ENCODE data around the gene EML4.

Gene EML4

DNA sequence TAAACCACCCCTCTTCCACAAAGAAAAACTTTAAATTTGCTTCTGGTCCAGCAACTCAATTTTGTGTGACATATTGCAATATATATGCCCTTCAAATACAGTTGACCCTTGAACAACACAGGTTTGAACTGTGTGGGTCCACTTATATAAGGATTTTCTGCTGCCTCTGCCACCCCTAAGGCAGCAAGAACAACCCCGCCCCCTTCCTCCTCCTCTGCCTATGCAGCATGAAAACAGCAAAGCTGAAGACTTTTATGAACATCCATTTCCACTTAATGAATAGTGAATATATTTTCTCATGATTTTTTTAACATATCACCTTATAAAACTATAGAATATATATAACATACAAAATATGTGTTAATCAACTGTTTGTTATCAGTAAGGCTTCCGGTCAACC, 58.3 kb downstream of the EML4 start:
- no peaks in the 10 kb centered on the region for H3K36me3 ChIP-seq (ENCODE audit: control insufficient read depth in 2 of 2, insufficient read depth in 2 of 2, low read length in 2 of 2)
- no peaks in the 10 kb centered on the region for H3K9me3 ChIP-seq (ENCODE audit: control insufficient read depth in 2 of 2, low read length in 2 of 2)
- H3K9ac ChIP-seq (ENCODE audit: low read length in 2 of 2), result no peak overlapping the region
- H3K27ac ChIP-seq (ENCODE audit: low read length), result no peak overlapping the region
- no peaks in the 10 kb centered on the region for H3K4me1 ChIP-seq (ENCODE audit: control insufficient read depth, insufficient read depth, low read length)
- H3K27me3 ChIP-seq (ENCODE audit: control insufficient read depth in 1 of 2, insufficient read depth in 2 of 2, low read length in 2 of 2), result no peaks in the 10 kb centered on the region
- no peak overlapping the region for H3K4me3 ChIP-seq (ENCODE audit: low read length in 2 of 2)

DNA sequence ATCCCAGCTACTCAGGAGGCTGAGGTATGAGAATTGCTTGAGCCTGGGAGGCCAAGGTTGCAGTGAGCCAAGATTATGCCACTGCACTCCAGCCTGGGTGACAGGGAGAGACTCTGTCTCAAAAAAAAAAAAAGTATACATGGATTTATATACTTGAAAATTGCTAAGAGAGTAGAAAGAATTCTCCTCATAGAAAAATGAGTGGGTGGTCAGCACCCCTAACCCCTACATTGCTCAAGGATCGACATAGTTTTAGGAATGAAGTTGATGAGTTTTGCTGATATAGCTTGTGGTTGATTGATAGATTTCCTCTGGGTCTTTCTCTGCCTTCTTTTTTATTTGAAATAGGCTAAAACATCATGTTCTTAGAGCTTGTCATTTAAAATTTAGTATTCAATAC, 58.9 kb downstream of the EML4 start:
- no peaks in the 10 kb centered on the region for H3K9me3 ChIP-seq (ENCODE audit: control insufficient read depth in 2 of 2, low read length in 2 of 2)
- H3K27me3 ChIP-seq (ENCODE audit: control insufficient read depth in 1 of 2, insufficient read depth in 2 of 2, low read length in 2 of 2), result no peaks in the 10 kb centered on the region
- H3K27ac ChIP-seq (ENCODE audit: low read length), result no peak overlapping the region
- no peaks in the 10 kb centered on the region for H3K4me1 ChIP-seq (ENCODE audit: control insufficient read depth, insufficient read depth, low read length)
- H3K4me3 ChIP-seq (ENCODE audit: low read length in 2 of 2), result no peak overlapping the region
- no peak overlapping the region for H3K9ac ChIP-seq (ENCODE audit: low read length in 2 of 2)
- no peaks in the 10 kb centered on the region for H3K36me3 ChIP-seq (ENCODE audit: control insufficient read depth in 2 of 2, insufficient read depth in 2 of 2, low read length in 2 of 2)

DNA sequence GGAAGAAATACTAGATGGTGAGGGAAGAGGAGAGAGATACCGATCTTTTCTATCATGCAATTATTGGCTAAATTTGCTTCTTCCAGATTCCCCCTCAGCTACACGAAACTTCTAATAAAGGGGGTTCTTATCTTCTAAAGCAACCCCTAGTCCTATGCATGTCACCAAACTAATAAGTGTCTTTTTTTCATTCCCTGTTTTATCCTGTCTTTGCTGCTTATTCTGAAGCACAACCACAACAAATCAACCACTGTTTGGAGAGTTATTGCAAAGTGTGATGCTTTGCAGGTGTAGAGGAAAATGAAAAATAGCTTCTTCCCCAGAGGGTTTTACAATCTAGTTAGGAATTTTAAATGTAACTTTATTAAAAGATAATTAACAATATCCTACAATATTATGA, 60.8 kb downstream of the EML4 start:
- Histone ChIP-seq H3K9ac (ENCODE audit: low read length in 2 of 2) (no peak overlapping the region), H3K36me3 (ENCODE audit: control insufficient read depth in 2 of 2, insufficient read depth in 2 of 2, low read length in 2 of 2) (no peaks in the 10 kb centered on the region), H3K27me3 (ENCODE audit: control insufficient read depth in 1 of 2, insufficient read depth in 2 of 2, low read length in 2 of 2) (no peaks in the 10 kb centered on the region), H3K9me3 (ENCODE audit: control insufficient read depth in 2 of 2, low read length in 2 of 2) (no peaks in the 10 kb centered on the region), H3K4me1 (ENCODE audit: control insufficient read depth, insufficient read depth, low read length) (peaks cover 8% of the 10 kb centered on the region), H3K27ac (ENCODE audit: low read length) (no peak overlapping the region), H3K4me3 (ENCODE audit: low read length in 2 of 2) (no peak overlapping the region)

DNA sequence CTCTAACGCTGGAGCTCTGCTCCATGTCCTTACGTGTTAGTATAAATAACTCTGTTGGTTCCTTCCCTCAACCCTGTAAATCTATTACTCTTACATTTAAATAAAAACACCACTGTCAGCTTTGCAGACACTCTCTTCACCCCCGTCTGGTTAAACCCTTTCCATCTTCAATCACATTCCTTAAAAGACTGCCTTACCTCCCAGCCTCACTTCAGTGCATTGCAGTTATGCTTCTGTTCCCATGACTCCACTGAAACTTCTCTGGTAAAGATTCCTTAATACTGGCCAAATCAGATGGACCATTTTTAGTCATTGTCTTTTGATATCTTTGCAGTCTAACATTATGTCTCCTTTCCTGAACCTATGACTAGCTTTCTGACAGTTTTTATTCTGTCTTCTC, 61.7 kb downstream of the EML4 start:
- H3K27me3 ChIP-seq (ENCODE audit: control insufficient read depth in 1 of 2, insufficient read depth in 2 of 2, low read length in 2 of 2), result no peaks in the 10 kb centered on the region
- H3K36me3 ChIP-seq (ENCODE audit: control insufficient read depth in 2 of 2, insufficient read depth in 2 of 2, low read length in 2 of 2), result no peaks in the 10 kb centered on the region
- H3K9me3 ChIP-seq (ENCODE audit: control insufficient read depth in 2 of 2, low read length in 2 of 2), result no peaks in the 10 kb centered on the region
- H3K9ac ChIP-seq (ENCODE audit: low read length in 2 of 2), result no peak overlapping the region
- no peak overlapping the region for H3K4me3 ChIP-seq (ENCODE audit: low read length in 2 of 2)
- peaks cover 8% of the 10 kb centered on the region for H3K4me1 ChIP-seq (ENCODE audit: control insufficient read depth, insufficient read depth, low read length)
- no peak overlapping the region for H3K27ac ChIP-seq (ENCODE audit: low read length)

DNA sequence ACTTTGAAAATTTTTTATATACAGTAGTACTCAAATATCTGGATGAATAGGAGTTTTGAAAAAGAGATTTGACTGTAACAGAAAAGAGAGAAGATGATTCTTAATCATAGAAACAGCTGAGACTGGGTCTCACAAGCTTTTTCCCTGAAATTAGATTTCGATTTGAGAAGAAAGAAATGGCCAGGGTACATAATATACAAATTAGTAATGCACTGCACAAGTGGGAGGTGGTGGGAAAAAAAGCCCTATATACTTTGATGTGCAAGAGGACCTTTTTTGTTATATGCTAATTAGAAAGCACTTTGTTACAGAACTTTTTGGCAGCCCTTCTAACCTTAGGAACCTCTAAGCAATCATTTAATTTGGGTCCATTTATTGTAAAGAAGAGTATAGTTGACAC, 62.9 kb downstream of the EML4 start:
- Histone ChIP-seq H3K27me3 (ENCODE audit: control insufficient read depth in 1 of 2, insufficient read depth in 2 of 2, low read length in 2 of 2) (no peaks in the 10 kb centered on the region), H3K27ac (ENCODE audit: low read length) (no peak overlapping the region), H3K9ac (ENCODE audit: low read length in 2 of 2) (no peak overlapping the region), H3K9me3 (ENCODE audit: control insufficient read depth in 2 of 2, low read length in 2 of 2) (no peaks in the 10 kb centered on the region), H3K4me3 (ENCODE audit: low read length in 2 of 2) (no peak overlapping the region), H3K36me3 (ENCODE audit: control insufficient read depth in 2 of 2, insufficient read depth in 2 of 2, low read length in 2 of 2) (no peaks in the 10 kb centered on the region), H3K4me1 (ENCODE audit: control insufficient read depth, insufficient read depth, low read length) (peaks cover 8% of the 10 kb centered on the region)

DNA sequence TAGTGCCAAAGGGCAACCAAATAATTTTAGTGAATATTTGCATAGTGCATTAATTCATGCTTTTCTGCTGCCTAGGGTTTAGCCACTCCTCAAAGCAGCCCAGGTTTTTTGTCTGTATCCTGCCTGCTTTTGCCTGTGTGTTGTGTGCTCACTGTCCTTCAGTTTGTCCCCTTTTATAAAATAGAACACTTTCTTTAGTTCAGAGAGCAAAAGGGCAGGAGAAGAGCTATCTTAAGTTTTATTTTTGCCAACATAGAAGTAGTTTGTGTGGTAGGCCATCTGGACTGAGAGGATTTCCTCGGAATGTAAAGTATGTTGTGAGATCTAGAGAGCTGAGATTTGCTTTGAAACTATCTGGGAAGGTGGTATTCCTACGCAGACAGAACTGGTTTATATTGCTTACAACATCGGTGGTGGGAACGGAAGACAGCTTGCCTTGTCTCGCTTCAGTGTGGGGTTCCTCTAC, 64.9 kb downstream of the EML4 start:
- no peaks in the 10 kb centered on the region for H3K36me3 ChIP-seq (ENCODE audit: control insufficient read depth in 2 of 2, insufficient read depth in 2 of 2, low read length in 2 of 2)
- H3K9me3 ChIP-seq (ENCODE audit: control insufficient read depth in 2 of 2, low read length in 2 of 2), result no peaks in the 10 kb centered on the region
- H3K27ac ChIP-seq (ENCODE audit: low read length), result no peak overlapping the region
- H3K4me3 ChIP-seq (ENCODE audit: low read length in 2 of 2), result no peak overlapping the region
- H3K4me1 ChIP-seq (ENCODE audit: control insufficient read depth, insufficient read depth, low read length), result peaks cover 8% of the 10 kb centered on the region
- peak overlapping the region in 1 of 2 donors; percentile 33 for H3K9ac ChIP-seq (ENCODE audit: low read length in 2 of 2)
- H3K27me3 ChIP-seq (ENCODE audit: control insufficient read depth in 1 of 2, insufficient read depth in 2 of 2, low read length in 2 of 2), result no peaks in the 10 kb centered on the region

DNA sequence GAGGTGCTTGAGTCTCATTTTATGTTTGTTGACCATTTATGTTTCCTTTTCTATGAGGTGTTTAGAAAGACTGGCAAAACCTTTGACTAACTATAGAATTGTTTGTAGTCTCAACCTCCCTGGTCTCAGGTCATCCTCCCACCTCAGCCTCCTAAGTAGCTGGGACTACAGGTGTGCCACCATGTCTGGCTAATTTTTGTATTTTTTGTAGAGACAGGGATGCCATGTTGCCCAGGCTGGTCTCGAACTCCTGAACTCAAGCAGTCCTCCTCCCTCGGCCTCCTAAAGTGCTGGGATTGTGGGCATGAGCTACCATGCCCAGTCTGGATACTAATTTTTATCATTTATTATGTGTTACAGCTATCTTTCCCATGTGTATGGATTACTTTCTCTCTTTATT, 67.8 kb downstream of the EML4 start:
- no peak overlapping the region for H3K4me3 ChIP-seq (ENCODE audit: low read length in 2 of 2)
- H3K27ac ChIP-seq (ENCODE audit: low read length), result no peak overlapping the region
- H3K9ac ChIP-seq (ENCODE audit: low read length in 2 of 2), result no peak overlapping the region
- no peaks in the 10 kb centered on the region for H3K36me3 ChIP-seq (ENCODE audit: control insufficient read depth in 2 of 2, insufficient read depth in 2 of 2, low read length in 2 of 2)
- H3K4me1 ChIP-seq (ENCODE audit: control insufficient read depth, insufficient read depth, low read length), result peaks cover 8% of the 10 kb centered on the region
- no peaks in the 10 kb centered on the region for H3K27me3 ChIP-seq (ENCODE audit: control insufficient read depth in 1 of 2, insufficient read depth in 2 of 2, low read length in 2 of 2)
- no peaks in the 10 kb centered on the region for H3K9me3 ChIP-seq (ENCODE audit: control insufficient read depth in 2 of 2, low read length in 2 of 2)

DNA sequence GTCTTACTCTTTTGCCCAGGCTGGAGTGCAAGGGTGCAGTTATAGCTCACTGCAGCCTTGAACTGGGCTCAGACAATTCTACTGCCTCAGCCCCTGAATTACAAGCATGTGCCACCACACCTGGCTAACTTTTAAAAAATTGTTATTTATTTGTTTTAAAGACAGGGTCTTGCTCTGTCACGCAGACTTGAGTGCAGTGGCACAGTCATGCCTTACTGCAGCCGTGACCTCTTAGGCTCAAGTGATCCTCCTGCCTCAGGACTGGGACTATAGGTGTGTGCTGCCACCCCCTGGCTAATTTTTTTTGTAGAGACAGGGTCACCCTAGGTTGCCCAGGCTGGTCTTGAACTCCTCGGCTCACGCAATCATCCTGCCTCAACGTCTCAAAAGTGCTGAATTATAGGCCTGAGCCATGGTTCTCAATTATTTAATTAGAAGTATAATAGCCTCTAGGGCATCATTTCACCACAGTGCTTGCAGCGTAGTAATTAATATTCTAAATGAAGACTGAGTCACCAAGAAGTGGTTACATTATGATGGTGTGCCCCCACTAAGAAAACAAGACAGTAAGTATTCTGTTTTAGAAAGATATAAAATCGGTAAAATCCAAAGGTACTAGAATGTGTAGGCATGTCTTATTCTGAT, 69.6 kb downstream of the EML4 start:
- no peaks in the 10 kb centered on the region for H3K9me3 ChIP-seq (ENCODE audit: control insufficient read depth in 2 of 2, low read length in 2 of 2)
- H3K36me3 ChIP-seq (ENCODE audit: control insufficient read depth in 2 of 2, insufficient read depth in 2 of 2, low read length in 2 of 2), result no peaks in the 10 kb centered on the region
- no peaks in the 10 kb centered on the region for H3K27me3 ChIP-seq (ENCODE audit: control insufficient read depth in 1 of 2, insufficient read depth in 2 of 2, low read length in 2 of 2)
- no peak overlapping the region for H3K4me3 ChIP-seq (ENCODE audit: low read length in 2 of 2)
- no peak overlapping the region for H3K27ac ChIP-seq (ENCODE audit: low read length)
- peaks cover 7% of the 10 kb centered on the region for H3K4me1 ChIP-seq (ENCODE audit: control insufficient read depth, insufficient read depth, low read length)
- no peak overlapping the region for H3K9ac ChIP-seq (ENCODE audit: low read length in 2 of 2)

DNA sequence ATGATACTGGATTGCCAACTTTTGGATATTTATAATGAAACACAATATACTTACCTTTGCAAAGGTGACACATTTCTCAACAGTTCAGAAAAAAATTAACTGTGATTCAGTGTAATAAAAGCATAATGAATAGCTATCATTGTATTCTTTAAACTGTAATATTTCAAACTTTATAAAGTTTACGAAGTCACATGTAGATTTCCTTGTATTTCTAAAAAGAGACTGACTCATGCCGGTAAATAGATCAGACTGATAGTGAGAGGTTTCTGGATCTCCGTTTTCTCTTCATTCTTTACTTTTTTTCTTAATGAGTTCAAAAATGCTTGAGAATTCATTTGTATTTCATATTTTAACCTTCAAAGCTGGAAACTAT, 70.1 kb downstream of the EML4 start:
- Histone ChIP-seq H3K4me1 (ENCODE audit: control insufficient read depth, insufficient read depth, low read length) (peaks cover 2% of the 10 kb centered on the region), H3K27me3 (ENCODE audit: control insufficient read depth in 1 of 2, insufficient read depth in 2 of 2, low read length in 2 of 2) (no peaks in the 10 kb centered on the region), H3K27ac (ENCODE audit: low read length) (no peak overlapping the region), H3K4me3 (ENCODE audit: low read length in 2 of 2) (no peak overlapping the region), H3K9ac (ENCODE audit: low read length in 2 of 2) (no peak overlapping the region), H3K9me3 (ENCODE audit: control insufficient read depth in 2 of 2, low read length in 2 of 2) (no peaks in the 10 kb centered on the region), H3K36me3 (ENCODE audit: control insufficient read depth in 2 of 2, insufficient read depth in 2 of 2, low read length in 2 of 2) (no peaks in the 10 kb centered on the region)

DNA sequence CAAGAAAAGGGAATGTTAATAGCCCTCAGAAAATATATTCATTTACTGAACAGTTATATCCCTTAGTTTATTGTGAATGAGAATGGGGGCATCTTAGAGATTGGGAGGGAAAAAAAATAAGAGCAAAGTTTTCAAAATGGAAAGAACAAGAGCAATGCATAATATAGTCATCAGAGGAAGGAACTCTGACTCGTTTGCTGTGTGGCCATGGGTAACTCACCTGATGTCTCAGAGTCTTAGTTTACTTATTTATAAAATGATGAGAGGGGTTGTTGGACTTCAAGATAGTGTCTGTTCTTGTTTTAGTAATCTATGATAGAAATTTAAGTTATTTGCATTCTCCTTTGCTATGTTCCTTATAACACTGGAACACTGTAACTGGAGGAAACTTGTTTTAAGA, 70.7 kb downstream of the EML4 start:
- no peak overlapping the region for H3K9ac ChIP-seq (ENCODE audit: low read length in 2 of 2)
- no peaks in the 10 kb centered on the region for H3K27me3 ChIP-seq (ENCODE audit: control insufficient read depth in 1 of 2, insufficient read depth in 2 of 2, low read length in 2 of 2)
- H3K9me3 ChIP-seq (ENCODE audit: control insufficient read depth in 2 of 2, low read length in 2 of 2), result no peaks in the 10 kb centered on the region
- no peaks in the 10 kb centered on the region for H3K4me1 ChIP-seq (ENCODE audit: control insufficient read depth, insufficient read depth, low read length)
- H3K36me3 ChIP-seq (ENCODE audit: control insufficient read depth in 2 of 2, insufficient read depth in 2 of 2, low read length in 2 of 2), result no peaks in the 10 kb centered on the region
- no peak overlapping the region for H3K27ac ChIP-seq (ENCODE audit: low read length)
- no peak overlapping the region for H3K4me3 ChIP-seq (ENCODE audit: low read length in 2 of 2)

DNA sequence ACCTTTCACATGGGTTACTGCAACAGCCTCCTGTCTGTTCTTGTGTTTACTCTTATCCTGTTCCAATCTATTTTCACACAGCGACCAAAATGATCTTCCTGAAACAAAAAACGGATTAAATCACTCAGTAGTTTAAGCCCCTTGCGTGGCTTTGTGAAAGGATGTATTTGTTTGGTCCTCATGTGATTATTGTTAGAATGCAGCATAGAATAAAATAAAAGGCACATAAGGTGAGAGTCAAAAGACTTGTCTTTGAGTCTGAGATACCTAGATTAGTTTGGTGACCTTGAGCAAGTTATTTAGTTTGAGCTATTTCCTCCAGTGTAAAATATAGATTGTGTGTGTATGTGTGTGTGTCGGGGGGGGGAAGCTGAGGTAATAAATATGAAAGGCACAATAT, 72.4 kb downstream of the EML4 start:
- Histone ChIP-seq H3K9me3 (ENCODE audit: control insufficient read depth in 2 of 2, low read length in 2 of 2) (no peaks in the 10 kb centered on the region), H3K27me3 (ENCODE audit: control insufficient read depth in 1 of 2, insufficient read depth in 2 of 2, low read length in 2 of 2) (no peaks in the 10 kb centered on the region), H3K4me3 (ENCODE audit: low read length in 2 of 2) (no peak overlapping the region), H3K27ac (ENCODE audit: low read length) (no peak overlapping the region), H3K9ac (ENCODE audit: low read length in 2 of 2) (no peak overlapping the region), H3K36me3 (ENCODE audit: control insufficient read depth in 2 of 2, insufficient read depth in 2 of 2, low read length in 2 of 2) (no peaks in the 10 kb centered on the region), H3K4me1 (ENCODE audit: control insufficient read depth, insufficient read depth, low read length) (no peaks in the 10 kb centered on the region)

Measured in stomach smooth muscle (tissue), 2 donors.